ENCODE data around the gene ASPM.

GRCh38 chr1:197049100-197049499, 97.4 kb downstream of the ASPM start:
- TF ChIP-seq CTCF (IDR thresholded peaks at IDR 0.05) (no peak), POLR2AphosphoS5 (IDR thresholded peaks at IDR 0.05) (no peak)
